BLaER1 treated with 17β-estradiol and CSF1 and Interleukin-3, amounts not matched to agents 10 nM and 100 nM (cell line): ENCODE measurements around the gene FDXACB1.

ENCODE experiments used
- H3K27ac ChIP-seq, 11 experiments: shearing (Covaris generic); formaldehyde crosslinking; 2 replicates each; pipeline ENCODE4 v1.8.1; 2022
- H3K27me3 ChIP-seq, 11 experiments: shearing (Covaris generic); formaldehyde crosslinking; 2 replicates each; pipeline ENCODE4 v1.8.1; 2022
- H3K36me3 ChIP-seq, 11 experiments: shearing (Covaris generic); formaldehyde crosslinking; 2 replicates each; pipeline ENCODE4 v1.8.1; 2022
- H3K4me1 ChIP-seq, 10 experiments: shearing (Covaris generic); formaldehyde crosslinking; 2 replicates each; pipeline ENCODE4 v1.8.1; 2022
- H3K4me2 ChIP-seq, 11 experiments: shearing (Covaris generic); formaldehyde crosslinking; 2 replicates each; pipeline ENCODE4 v1.8.1; 2022
- H3K4me3 ChIP-seq, 10 experiments: shearing (Covaris generic); formaldehyde crosslinking; 2 replicates each; pipeline ENCODE4 v1.8.1; 2022
- H3K9ac ChIP-seq, 11 experiments: shearing (Covaris generic); formaldehyde crosslinking; 2 replicates each; pipeline ENCODE4 v1.8.1; 2022
- H3K9me3 ChIP-seq, 11 experiments: shearing (Covaris generic); formaldehyde crosslinking; replicated peaks in 1 of 11; 2 replicates each; pipeline ENCODE4 v1.8.1; 2022
- H4K20me1 ChIP-seq, 11 experiments: shearing (Covaris generic); formaldehyde crosslinking; 2 replicates each; pipeline ENCODE4 v1.8.1; 2022
- Cebpa-rat ChIP-seq, 11 experiments: shearing (Covaris generic); IDR thresholded peaks; 2 replicates each; pipeline ENCODE4 v1.8.1; 2022

FDXACB1 gene

DNA sequence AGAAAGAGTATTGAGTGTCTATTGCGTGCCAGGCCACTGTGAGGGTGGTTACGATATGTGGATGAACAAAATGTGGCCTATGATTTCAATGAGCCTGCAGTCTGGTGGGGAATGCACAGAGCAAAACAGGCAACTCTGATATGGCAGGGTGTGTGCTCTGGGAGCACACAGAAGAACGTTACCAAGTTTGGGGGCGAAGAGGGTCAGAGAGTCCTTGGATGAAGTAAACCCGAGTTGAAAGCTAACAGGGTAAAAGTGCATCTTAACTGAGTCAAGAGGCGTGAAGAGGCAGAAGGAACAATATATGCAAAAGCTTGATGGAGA is 634 bp upstream of the FDXACB1 start:
- H3K4me3 ChIP-seq = peak overlapping the region; percentile 66 to 81 (median 72)
- H4K20me1 ChIP-seq = no peaks in the 10 kb centered on the region
- peak overlapping the region; percentile 73 to 99 (median 83) for H3K27ac ChIP-seq
- H3K4me1 ChIP-seq = peaks cover 8 to 36% (median 16%) of the 10 kb centered on the region in 10 experiments
- H3K9ac ChIP-seq = peak overlapping the region; percentile 72 to 89 (median 83)
- peaks cover 0 to 21% (median 12%) of the 10 kb centered on the region in 11 experiments; a peak in 13 of 22 replicates for H3K36me3 ChIP-seq
- H3K4me2 ChIP-seq = peak overlapping the region; percentile 78 to 94 (median 84)
- H3K27me3 ChIP-seq = no peaks in the 10 kb centered on the region
- TF ChIP-seq Cebpa-rat (IDR thresholded peaks at IDR 0.05) = no peak
- H3K9me3 ChIP-seq = no peaks in the 10 kb centered on the region

DNA sequence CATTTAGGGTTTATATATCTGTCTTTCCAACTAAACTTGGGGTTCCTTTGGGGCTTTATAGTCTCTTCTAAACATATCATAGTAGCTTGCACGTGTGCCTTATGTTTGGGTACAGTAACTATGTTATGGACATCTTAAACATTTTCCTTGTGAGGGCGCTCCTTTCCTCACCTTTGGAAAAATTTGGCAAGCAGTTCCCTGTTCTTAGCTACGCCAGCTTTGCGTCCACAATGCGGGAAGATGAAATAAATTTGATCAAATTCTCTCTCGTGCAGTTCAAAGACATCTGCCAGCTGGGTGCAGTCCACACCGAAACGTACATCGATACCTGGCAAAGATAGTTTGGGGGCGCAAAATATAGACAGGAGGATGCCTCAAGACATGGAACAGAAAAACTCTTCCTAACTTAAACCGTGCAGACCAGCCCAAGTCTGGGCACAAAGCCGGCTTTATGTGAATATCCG is 548 bp downstream of the FDXACB1 start:
- Histone ChIP-seq H3K36me3 (peaks cover 0 to 21% (median 12%) of the 10 kb centered on the region in 11 experiments; a peak in 13 of 22 replicates), H3K4me2 (peak overlapping the region; percentile 78 to 94 (median 87)), H3K27me3 (no peaks in the 10 kb centered on the region), H3K9me3 (no peaks in the 10 kb centered on the region), H3K4me1 (peaks cover 8 to 36% (median 16%) of the 10 kb centered on the region in 10 experiments), H3K4me3 (peak overlapping the region; percentile 66 to 81 (median 72)), H3K27ac (peak overlapping the region; percentile 73 to 99 (median 83)), H3K9ac (peak overlapping the region; percentile 72 to 89 (median 83)), H4K20me1 (no peaks in the 10 kb centered on the region)
- TF ChIP-seq Cebpa-rat (IDR thresholded peaks at IDR 0.05) = no peak

DNA sequence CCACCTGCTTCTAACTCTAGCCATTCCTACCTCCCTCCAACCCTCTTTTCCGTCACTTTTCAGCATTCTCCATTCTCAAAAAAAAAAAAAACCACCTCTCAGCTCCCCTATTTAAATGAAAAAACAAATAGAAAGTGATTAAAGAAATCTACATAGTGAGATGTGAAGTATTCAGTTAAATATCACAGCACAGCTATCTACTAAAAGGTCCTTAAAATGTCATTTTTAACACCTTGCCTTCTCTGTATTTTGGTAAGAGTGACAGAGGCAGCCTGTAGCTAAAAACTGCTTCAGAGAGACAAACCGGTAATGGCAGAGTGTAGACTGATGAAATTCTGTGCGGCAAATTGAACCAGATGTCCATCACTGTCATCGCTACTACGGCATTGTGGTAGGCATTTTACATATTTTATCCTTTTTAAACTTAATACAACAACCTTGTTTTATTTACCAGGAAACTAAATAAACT is 7.2 kb downstream of the FDXACB1 start:
- no peaks in the 10 kb centered on the region for H3K27me3 ChIP-seq
- no peaks in the 10 kb centered on the region for H3K9me3 ChIP-seq
- peak overlapping the region; percentile 75 to 93 (median 85) for H3K4me3 ChIP-seq
- no peak for TF ChIP-seq Cebpa-rat (IDR thresholded peaks at IDR 0.05)
- peak overlapping the region; percentile 71 to 87 (median 83) for H3K9ac ChIP-seq
- H4K20me1 ChIP-seq = no peaks in the 10 kb centered on the region
- H3K27ac ChIP-seq = peak overlapping the region in 10 of 11 experiments; percentile 44 to 77 (median 71); a peak in 19 of 22 replicates
- peaks cover 10 to 22% (median 15%) of the 10 kb centered on the region in 10 experiments for H3K4me1 ChIP-seq
- H3K4me2 ChIP-seq = peak overlapping the region; percentile 62 to 92 (median 80)
- peaks cover 23 to 48% (median 34%) of the 10 kb centered on the region in 11 experiments for H3K36me3 ChIP-seq

DNA sequence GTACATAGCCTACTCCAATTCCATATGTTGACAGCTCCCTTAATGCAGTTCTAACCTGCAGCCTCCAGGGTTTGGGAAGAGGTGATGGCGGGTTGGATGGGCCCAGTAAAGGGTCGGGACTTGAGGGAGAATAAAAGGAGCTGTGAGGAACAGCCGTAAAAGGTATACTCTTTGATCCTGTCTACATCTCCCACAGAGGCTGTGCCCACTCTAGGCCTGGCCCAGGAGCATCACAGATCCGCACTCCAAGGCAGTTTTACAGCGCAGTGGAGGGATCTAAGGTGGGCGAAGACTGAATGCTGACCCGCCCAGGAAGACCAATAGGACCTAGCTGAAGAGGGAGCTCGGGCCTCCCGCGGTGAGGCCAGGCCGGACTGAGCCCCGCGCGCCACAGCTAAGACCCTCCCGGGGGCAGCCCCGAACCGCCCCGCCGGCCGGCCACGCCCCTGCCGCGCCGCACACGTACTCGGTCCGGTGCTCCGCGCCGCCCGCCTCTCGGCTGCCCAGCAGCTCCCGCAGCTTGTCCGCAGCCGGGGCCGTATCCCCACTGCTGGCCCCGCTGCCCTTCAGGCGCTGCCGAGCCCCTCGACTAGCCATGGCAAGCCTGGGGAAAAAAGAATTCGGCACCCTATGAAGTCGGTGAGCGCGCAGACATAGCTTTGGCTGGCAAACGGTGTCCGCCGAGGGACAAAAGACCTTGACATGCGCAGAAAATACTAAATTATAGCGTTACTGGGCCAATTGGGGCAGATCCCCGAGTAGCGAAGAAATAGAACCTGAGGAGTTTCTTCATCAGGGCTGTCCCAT is 7.9 kb downstream of the FDXACB1 start, which contains the start of gene ALG9:
Gene ALG9 (minus strand): TSS at position 696 of the 807 bp plus-strand sequence. CDS start 99 bp downstream, at position 597.
- Histone ChIP-seq H3K9ac (peak within 1 kb of the TSS; percentile 71 to 87 (median 83)), H3K36me3 (peaks cover 30 to 48% (median 40%) of the 10 kb centered on the region in 11 experiments), H3K27me3 (no peaks in the 10 kb centered on the region), H3K4me2 (peak within 1 kb of the TSS; percentile 62 to 92 (median 80)), H3K4me3 (peak within 1 kb of the TSS; percentile 75 to 93 (median 85)), H4K20me1 (no peaks in the 10 kb centered on the region), H3K4me1 (peaks cover 10 to 20% (median 15%) of the 10 kb centered on the region in 10 experiments), H3K27ac (peak within 1 kb of the TSS; percentile 44 to 77 (median 70); a peak in 21 of 22 replicates), H3K9me3 (no peaks in the 10 kb centered on the region)
- no peak for TF ChIP-seq Cebpa-rat (IDR thresholded peaks at IDR 0.05)

DNA sequence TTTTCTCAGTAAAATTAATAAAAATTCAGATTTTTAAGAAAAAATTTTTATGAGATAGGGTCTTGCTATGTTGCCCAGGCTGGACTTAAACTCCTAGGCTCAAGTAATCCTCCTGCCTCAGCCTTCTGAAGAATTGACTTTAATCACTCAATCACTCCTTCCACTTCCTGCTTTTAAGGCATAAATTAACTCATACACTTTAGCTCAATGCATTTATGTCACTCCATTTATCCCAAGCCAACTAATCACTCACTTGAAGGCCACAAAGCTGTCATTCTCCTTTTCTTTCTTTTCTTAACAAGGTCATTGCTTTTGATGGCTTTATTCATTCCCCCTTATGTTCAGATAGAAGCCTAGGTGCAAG is 8.5 kb downstream of the FDXACB1 start:
- Histone ChIP-seq H3K27me3 (no peaks in the 10 kb centered on the region), H3K4me1 (peaks cover 10 to 20% (median 15%) of the 10 kb centered on the region in 10 experiments), H3K9me3 (no peaks in the 10 kb centered on the region), H3K36me3 (peaks cover 35 to 48% (median 41%) of the 10 kb centered on the region in 11 experiments), H3K4me2 (peak overlapping the region; percentile 62 to 92 (median 80)), H3K9ac (peak overlapping the region; percentile 71 to 87 (median 83)), H4K20me1 (no peaks in the 10 kb centered on the region), H3K4me3 (peak overlapping the region; percentile 75 to 93 (median 85)), H3K27ac (peak overlapping the region in 9 of 11 experiments; percentile 62 to 77 (median 72); a peak in 15 of 22 replicates)
- no peak for TF ChIP-seq Cebpa-rat (IDR thresholded peaks at IDR 0.05)

DNA sequence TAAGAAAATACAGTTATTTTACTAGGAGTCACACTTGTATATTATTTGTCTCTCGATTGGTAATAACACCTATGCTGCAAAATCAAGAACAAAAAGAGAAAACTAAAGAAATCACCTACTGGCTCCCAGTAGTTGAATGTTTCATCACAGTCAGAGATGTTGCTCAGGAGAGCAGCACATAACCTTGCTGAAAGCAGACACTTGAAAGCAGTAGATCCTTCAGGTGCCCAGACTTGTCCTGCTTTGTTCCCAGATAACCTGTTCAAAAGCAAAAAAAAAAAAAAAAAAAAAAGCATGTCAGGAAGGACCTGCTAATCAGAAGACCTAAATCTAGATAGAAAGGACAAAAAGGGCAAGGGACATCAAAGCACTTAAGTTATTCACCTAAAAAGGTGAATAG is 8.9 kb downstream of the FDXACB1 start:
- H4K20me1 ChIP-seq = no peaks in the 10 kb centered on the region
- no peaks in the 10 kb centered on the region for H3K9me3 ChIP-seq
- peak overlapping the region in 9 of 10 experiments; percentile 77 to 93 (median 86); a peak in 16 of 20 replicates for H3K4me3 ChIP-seq
- peak overlapping the region in 7 of 11 experiments; percentile 75 to 87 (median 85); a peak in 9 of 22 replicates for H3K9ac ChIP-seq
- H3K4me1 ChIP-seq = peaks cover 10 to 20% (median 15%) of the 10 kb centered on the region in 10 experiments
- H3K27me3 ChIP-seq = no peaks in the 10 kb centered on the region
- H3K4me2 ChIP-seq = peak overlapping the region; percentile 62 to 92 (median 80)
- H3K27ac ChIP-seq = peak overlapping the region in 2 of 11 experiments; percentile 70 to 77; a peak in 3 of 22 replicates
- H3K36me3 ChIP-seq = peaks cover 35 to 48% (median 42%) of the 10 kb centered on the region in 11 experiments
- no peak for TF ChIP-seq Cebpa-rat (IDR thresholded peaks at IDR 0.05)

DNA sequence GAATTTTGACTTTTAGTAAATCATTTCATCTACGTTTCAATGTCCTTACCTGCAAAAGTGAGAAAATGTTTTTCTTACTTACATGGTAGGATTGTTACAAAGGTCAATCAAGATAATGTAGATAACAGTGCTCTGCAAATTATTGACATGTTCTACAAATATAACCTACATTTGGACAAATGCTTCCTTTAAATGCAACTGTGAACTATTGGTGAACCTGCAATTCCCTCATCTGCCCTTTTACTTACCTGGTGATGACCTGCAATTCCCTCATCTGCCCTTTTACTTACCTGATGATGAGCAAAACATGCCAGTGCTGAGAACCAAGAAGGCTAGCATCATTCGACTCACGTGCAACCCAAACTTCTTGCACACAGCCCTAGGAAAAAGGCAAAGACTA is 18.7 kb downstream of the FDXACB1 start:
- Histone ChIP-seq H3K4me2 (no peak overlapping the region), H3K4me1 (peaks cover 0 to 3% (median 0%) of the 10 kb centered on the region in 10 experiments; a peak in 1 of 20 replicates), H3K4me3 (no peak overlapping the region), H4K20me1 (0 out of 22 replicates have a peak, but pooled peaks cover 0 to 4% (median 0%) of the 10 kb centered on the region in 11 experiments), H3K27ac (no peak overlapping the region), H3K9me3 (no peaks in the 10 kb centered on the region), H3K9ac (no peak overlapping the region), H3K27me3 (no peaks in the 10 kb centered on the region), H3K36me3 (peaks cover 72 to 97% (median 90%) of the 10 kb centered on the region in 11 experiments)
- no peak for TF ChIP-seq Cebpa-rat (IDR thresholded peaks at IDR 0.05)

DNA sequence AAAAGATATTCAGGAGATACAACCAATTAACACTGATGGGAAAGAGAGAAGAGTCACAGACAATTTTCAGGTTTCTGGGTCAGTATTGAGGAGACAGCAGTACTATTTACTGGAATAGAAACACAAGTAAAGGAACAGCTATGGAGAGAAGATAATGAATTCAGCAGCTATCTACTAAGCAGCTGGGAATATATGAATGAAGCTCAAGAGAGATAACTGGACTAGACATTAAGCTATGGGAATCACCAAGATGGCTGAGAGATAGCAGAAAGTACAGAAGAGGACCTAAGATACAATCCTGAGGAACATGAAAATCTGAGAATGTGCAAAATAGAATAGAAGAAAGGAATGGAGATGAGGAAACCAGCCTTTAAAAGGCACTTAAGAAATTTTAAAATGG is 23.5 kb downstream of the FDXACB1 start:
- Histone ChIP-seq H4K20me1 (no peaks in the 10 kb centered on the region), H3K4me2 (no peak overlapping the region), H3K27me3 (no peaks in the 10 kb centered on the region), H3K9me3 (no peaks in the 10 kb centered on the region), H3K9ac (no peak overlapping the region), H3K4me3 (no peak overlapping the region), H3K4me1 (peaks cover 0 to 4% (median 0%) of the 10 kb centered on the region in 10 experiments; a peak in 1 of 20 replicates), H3K36me3 (peaks cover 68 to 95% (median 86%) of the 10 kb centered on the region in 11 experiments), H3K27ac (no peak overlapping the region)
- no peak for TF ChIP-seq Cebpa-rat (IDR thresholded peaks at IDR 0.05)

DNA sequence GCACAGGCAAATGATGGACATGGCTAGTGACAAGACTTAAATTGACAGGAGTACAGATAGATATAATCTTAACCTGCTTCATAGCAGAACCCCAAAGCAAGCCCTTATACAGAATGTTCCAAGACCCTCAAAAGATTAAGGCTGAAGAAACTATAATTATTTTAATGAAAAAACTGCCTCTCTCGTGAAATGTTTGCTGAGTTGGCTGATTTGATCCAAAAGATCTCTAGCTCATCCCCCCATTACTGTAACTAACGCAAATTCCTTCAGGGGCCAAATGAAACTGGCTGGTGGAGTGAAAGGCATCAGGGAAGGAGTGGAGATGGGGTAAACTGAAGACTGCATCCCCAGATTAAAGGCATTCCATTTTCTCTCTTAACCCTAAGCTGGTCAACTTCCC is 26.9 kb downstream of the FDXACB1 start:
- H3K4me2 ChIP-seq = no peak overlapping the region
- H3K27me3 ChIP-seq = no peaks in the 10 kb centered on the region
- peaks cover 0 to 4% (median 0%) of the 10 kb centered on the region in 10 experiments; a peak in 1 of 20 replicates for H3K4me1 ChIP-seq
- H4K20me1 ChIP-seq = no peaks in the 10 kb centered on the region
- no peak overlapping the region for H3K9ac ChIP-seq
- no peak overlapping the region for H3K27ac ChIP-seq
- TF ChIP-seq Cebpa-rat (IDR thresholded peaks at IDR 0.05) = no peak
- H3K4me3 ChIP-seq = no peak overlapping the region
- H3K9me3 ChIP-seq = no peaks in the 10 kb centered on the region
- peaks cover 64 to 95% (median 86%) of the 10 kb centered on the region in 11 experiments for H3K36me3 ChIP-seq
